ENCODE results near the gene IQGAP1. TPM values are rescaled to one million over a fixed set of nuclear protein-coding genes. Genes with fewer than 3 reads are reported as not detected.

The IQGAP1 gene
- total RNA-seq, 1 experiment from 2014 or later, result 72.4 TPM

DNA sequence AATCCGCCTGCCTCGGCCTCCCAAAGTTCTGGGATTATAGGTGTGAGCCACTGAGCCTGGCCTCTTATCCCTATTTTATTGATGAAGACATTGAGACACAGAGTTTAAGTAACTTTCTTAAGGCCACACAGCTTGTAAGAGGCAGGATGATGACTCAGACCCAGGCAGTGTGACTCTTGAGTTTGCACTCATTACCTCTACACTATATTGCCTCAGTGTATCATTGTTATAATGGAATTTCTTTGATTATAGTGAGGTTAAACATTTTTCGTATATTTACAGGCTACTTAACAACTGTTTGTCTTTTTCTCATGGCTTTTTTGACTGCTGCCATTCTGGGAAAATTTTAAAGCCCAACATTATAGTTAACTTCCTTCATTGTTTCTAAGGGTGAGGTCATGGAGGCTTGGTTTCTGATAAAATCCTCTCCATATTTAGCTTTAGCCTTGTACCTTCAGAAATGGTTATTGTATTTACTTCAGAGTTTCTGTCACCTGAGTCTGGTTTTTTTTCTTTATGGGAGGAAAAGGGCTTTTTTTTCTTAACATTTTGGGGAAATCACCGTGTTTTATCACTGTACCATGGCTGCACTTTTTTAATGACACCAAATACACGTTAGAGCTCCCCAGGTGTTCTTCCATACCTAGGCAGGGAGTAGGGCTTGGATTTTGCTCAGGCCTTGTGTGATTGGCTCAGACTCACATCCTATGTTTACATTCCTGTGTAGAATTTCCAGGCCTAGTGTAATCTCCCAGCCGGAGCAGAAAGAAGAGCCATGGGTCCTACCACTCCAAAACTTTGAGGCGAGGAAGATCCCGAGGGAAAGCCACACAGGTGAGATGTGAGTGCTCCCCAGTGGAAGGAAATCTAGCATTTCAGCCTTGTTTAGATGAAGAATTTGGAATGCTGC lies 29.7 kb upstream of the IQGAP1 start:
- Histone ChIP-seq H3K9ac (ENCODE audit: extremely low read depth, insufficient read length, low read length) (no peak overlapping the region), H3K23ac (ENCODE audit: insufficient read length, low read depth, low read length) (no peak overlapping the region), H3K4ac (ENCODE audit: low read depth, low read length) (no peak overlapping the region), H3K4me2 (ENCODE audit: insufficient read depth, insufficient read length, low read length) (no peak overlapping the region), H2BK12ac (ENCODE audit: insufficient read length, low read depth, low read length) (no peak overlapping the region), H3T11ph (ENCODE audit: low read length) (no peak overlapping the region), H2BK20ac (ENCODE audit: low read depth, low read length, poor library complexity, severe bottlenecking) (no peak overlapping the region), H3K27ac (ENCODE audit: insufficient read length, low read depth, low read length) (no peak overlapping the region), H2BK5ac (ENCODE audit: insufficient read length, low read length) (no peak overlapping the region), H3K4me1 (ENCODE audit: insufficient read depth, low read length) (no peaks in the 10 kb centered on the region; the same call in 1 of the 2 replicates), H3K18ac (ENCODE audit: insufficient read length, low read depth, low read length) (no peak overlapping the region), H3K79me1 (ENCODE audit: insufficient read depth, low read depth, low read length, poor library complexity, severe bottlenecking) (no peaks in the 10 kb centered on the region), H3K9me3 (ENCODE audit: control insufficient read depth, low read depth, low read length) (no peaks in the 10 kb centered on the region), H2BK15ac (ENCODE audit: low read depth, low read length) (no peak overlapping the region), H2BK120ac (ENCODE audit: low read depth, low read length, poor library complexity, severe bottlenecking) (no peak overlapping the region), H2AFZ (ENCODE audit: low read length) (no peak overlapping the region), H3K23me2 (ENCODE audit: insufficient read length, low read depth, low read length, poor library complexity, severe bottlenecking) (no peaks in the 10 kb centered on the region), H4K5ac (ENCODE audit: insufficient read length, low read depth, low read length) (no peak overlapping the region), H2AK5ac (ENCODE audit: insufficient read length, low read length) (no peak overlapping the region), H4K8ac (replicated peaks; ENCODE audit: insufficient read length, low read depth, low read length) (no peak overlapping the region), H4K91ac (ENCODE audit: insufficient read length, low read depth, low read length) (no peak overlapping the region), H4K20me1 (ENCODE audit: control insufficient read depth, insufficient read depth, insufficient read length) (no peaks in the 10 kb centered on the region), H3K79me2 (ENCODE audit: insufficient read depth, low read length) (no peaks in the 10 kb centered on the region), H3K56ac (ENCODE audit: insufficient read length, low read depth, low read length) (no peak overlapping the region), H3K14ac (ENCODE audit: insufficient read depth, low read length) (no peak overlapping the region), H3K27me3 (ENCODE audit: insufficient read depth, low read length) (no peaks in the 10 kb centered on the region)
- no peak for DNase-seq
- H3K36me3 Mint-ChIP-seq (ENCODE audit: insufficient read depth in 1 of 3, low read depth in 3 of 3), result peaks cover 0 to 6% (median 0%) of the 10 kb centered on the region in 3 experiments; a peak in 5 of 7 replicates
- H3K27me3 Mint-ChIP-seq (ENCODE audit: low read depth), result no peaks in the 10 kb centered on the region
- no peak overlapping the region for H3K4me3 Mint-ChIP-seq
- H3K9me3 Mint-ChIP-seq, result no peaks in the 10 kb centered on the region
- H3K4me1 Mint-ChIP-seq, result peaks cover 5 to 8% of the 10 kb centered on the region in 2 experiments
- H3K27ac Mint-ChIP-seq, result peak overlapping the region in 1 of 3 experiments; percentile 81; a peak in 1 of 7 replicates
- no CpG with 5 or more reads among the region's 8 CpGs for WGBS (ENCODE audit: extremely low coverage, insufficient read length, low lambda C conversion rate)
- TF ChIP-seq, protein P1, sequence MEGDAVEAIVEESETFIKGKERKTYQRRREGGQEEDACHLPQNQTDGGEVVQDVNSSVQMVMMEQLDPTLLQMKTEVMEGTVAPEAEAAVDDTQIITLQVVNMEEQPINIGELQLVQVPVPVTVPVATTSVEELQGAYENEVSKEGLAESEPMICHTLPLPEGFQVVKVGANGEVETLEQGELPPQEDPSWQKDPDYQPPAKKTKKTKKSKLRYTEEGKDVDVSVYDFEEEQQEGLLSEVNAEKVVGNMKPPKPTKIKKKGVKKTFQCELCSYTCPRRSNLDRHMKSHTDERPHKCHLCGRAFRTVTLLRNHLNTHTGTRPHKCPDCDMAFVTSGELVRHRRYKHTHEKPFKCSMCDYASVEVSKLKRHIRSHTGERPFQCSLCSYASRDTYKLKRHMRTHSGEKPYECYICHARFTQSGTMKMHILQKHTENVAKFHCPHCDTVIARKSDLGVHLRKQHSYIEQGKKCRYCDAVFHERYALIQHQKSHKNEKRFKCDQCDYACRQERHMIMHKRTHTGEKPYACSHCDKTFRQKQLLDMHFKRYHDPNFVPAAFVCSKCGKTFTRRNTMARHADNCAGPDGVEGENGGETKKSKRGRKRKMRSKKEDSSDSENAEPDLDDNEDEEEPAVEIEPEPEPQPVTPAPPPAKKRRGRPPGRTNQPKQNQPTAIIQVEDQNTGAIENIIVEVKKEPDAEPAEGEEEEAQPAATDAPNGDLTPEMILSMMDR (conservative IDR thresholded peaks at IDR 0.05), result no peak

Data from H9 (cell line).